ENCODE measurements around the gene ZDHHC13.
"Not testable (repeated sequence)": the region's sequence is repeated elsewhere in the genome, so short reads cannot be mapped to it uniquely, and the experiment has no call there.

ZDHHC13 gene

DNA sequence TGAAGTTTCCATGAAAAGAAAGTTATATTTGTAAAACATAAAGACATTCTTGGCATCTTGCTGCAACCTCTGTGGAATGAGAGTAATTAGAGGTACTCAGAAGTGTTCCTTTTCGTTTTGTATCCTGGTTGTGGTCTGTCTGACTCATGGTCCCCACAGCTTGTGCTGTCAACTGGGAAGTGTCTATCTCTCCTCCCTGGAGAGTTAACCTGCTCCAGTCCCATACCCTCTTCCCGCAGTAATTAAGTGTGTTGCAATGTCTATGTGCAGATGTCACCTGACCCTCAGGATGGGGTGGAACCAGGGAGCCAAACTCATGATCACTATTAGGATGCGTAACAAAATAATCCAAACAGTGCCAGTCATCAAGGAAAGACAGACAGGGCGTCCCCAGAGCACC is 23.0 kb upstream of the ZDHHC13 start:
- Histone ChIP-seq H3K4me3 (no peak overlapping the region), H3K27ac (no peak overlapping the region)

DNA sequence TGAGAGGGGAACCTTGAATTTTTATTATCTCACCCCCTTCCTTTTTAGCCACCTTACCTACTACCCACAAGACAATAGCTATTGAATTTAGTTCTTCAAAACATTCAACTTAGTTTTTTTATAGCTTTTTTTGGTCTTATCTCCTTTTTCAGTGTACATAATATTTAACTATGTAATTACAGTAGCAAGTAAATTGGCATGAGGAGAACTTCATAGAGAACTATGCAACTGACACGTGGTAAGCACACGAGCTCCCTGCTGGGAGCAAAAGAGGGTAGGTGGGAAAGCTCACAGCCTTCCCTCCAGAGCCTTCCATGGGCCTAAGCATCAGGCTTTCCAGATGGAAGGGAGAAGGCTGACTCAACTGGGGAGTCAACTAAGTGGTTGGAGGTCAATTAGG is 22.1 kb upstream of the ZDHHC13 start:
- Histone ChIP-seq H3K4me3 (no peak overlapping the region), H3K27ac (no peak overlapping the region)

DNA sequence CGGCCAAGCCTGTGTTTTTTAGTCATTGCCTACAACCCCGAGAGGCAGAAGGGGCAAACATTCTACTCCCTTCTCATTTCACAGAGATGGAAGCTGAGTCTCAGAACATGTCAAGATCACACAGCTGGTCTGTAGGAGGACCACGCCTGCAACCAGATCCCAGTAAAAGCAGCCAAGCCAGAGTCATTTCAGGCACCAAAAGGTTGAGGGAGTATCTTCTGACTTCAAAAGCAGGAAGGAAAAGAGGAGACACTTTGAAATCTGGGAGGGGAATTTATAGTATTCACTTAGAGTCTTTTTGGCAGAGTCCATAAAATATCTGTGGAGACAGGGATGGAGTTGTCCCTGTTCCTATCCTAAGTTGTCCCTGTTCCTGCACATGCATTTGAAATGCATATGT is 17.9 kb upstream of the ZDHHC13 start:
- no peak overlapping the region for H3K27ac ChIP-seq
- no peak overlapping the region for H3K4me3 ChIP-seq

DNA sequence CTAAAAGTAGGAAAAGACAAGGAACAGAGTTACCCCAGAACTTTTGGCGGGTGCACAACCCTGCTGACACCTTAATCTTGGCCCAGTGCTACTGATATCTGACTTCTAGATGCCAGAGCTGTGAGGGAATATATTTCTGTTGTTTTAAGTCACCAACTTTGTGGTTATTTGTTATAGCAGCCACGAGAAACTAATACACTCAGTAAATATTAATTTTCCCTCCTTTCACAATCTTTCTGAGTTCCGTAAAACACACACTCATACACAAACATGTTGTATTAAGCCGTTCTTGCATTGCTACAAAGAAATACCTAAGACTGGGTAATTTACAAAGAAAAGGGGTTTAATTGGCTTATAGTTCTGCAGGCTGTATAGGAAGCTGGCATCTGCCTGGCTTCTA is 16.1 kb upstream of the ZDHHC13 start:
- H3K4me3 ChIP-seq: no peak overlapping the region
- H3K27ac ChIP-seq: no peak overlapping the region

DNA sequence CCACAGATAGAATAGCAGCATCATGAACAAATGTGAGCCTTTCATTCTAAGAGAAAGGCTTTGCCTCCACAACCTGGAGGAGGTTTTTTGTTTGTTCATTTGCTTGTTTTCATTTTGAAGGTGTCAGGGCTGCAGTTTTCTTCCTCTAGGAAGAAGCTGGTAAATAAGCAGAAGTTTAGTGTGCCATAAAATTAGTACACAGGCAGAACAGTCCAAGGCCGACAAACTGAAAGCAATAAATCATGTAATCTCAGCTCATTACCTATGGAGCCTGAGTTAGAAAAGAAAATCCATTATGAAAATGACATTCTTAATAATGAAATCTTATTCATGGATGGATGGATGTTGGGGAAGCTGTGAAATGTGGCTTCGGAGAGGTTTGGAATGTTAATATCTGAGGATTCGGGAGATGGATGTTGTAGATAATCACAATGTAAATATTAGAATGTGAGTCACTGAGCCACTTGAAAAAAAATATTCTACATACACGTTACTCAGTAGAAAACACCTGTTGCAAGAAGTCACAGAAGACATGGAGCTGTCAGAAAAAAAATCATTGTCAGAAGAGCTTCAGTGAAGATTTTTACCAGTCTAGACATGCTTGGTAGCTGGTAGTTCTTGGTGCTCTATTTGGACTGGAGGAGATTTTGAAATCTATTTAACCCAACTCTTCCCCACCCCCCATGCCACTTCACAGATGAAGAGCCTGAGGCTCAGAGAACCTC is 15.0 kb upstream of the ZDHHC13 start:
- no peak overlapping the region for H3K27ac ChIP-seq
- H3K4me3 ChIP-seq: no peak overlapping the region

DNA sequence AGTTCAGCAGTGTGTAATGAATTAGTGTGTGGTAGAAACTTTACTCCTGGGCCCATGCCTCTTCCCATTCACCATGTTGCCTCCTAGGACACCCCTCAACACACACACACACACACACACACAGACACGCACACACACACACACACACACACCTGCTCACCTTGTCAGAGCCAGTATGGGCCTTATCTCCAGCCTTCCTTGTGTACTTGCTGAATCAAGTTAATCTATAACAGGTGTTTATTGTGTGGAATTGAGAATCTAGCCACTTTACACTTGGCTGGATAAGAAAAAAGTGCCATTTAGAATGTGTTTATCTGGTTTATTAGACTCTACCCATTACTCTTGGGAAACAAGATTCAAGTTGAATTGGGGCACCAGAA is 14.5 kb upstream of the ZDHHC13 start:
- Histone ChIP-seq H3K27ac (peak overlapping the region in 1 of 21 experiments; percentile 37), H3K4me3 (no peak overlapping the region)

DNA sequence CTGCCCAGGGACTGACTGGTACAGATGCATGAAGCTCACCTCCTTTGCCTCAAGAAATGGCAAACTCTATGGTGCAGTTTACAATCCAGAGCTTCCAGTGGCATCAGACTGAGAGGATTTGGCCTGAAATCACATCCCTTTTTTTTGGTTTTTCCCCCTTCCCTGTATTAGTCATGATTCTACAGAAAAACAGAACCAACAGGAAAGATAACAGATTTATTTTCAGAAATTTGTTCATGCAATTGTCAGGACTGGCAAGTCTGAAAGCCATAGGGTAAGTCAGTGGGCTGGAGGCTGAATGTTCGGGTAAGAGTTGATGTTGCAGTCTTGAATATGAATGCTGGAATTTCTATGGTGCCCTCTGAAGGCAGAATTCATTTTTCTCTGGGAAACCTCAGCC is 12.0 kb upstream of the ZDHHC13 start:
- Histone ChIP-seq H3K27ac (no peak overlapping the region), H3K4me3 (no peak overlapping the region)

DNA sequence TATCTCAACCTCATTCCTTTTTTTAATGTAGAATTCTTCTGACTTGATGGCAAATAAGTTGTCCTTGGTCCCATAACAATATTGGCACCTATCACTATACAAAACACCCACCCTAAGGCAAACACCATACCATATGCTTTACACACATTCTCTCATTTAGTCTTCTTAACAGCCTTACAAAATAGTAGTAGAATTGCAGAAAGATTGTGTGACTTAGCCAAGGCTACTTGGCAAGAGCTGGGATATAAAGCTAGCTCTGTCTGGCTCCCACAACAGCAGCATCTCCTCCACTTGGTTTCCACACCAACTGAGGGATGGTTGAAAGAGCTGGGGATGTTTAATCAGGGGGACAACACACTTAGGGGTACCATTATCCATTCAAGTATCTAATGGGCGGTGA is 9.8 kb upstream of the ZDHHC13 start:
- H3K4me3 ChIP-seq: no peak overlapping the region
- no peak overlapping the region for H3K27ac ChIP-seq

DNA sequence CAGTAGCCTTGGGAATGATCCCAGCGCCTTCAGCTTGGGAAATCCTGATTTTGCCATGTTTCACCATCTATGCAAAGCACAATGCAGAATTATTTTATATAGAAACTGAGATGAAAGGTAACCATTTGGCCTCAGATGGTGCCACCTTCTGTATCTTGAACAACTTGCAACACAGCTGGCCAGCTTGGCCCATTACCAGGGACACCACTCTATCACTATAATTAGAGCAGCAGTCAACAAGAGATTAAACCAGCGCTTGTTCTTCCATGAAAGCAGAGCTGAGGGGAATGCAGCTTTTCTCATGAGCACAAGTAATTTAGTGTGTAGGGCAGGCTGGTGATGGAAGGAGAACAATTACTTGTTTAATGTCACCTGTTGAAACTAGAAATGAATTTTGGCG is 6.7 kb upstream of the ZDHHC13 start:
- Histone ChIP-seq H3K4me3 (no peak overlapping the region), H3K27ac (no peak overlapping the region)

DNA sequence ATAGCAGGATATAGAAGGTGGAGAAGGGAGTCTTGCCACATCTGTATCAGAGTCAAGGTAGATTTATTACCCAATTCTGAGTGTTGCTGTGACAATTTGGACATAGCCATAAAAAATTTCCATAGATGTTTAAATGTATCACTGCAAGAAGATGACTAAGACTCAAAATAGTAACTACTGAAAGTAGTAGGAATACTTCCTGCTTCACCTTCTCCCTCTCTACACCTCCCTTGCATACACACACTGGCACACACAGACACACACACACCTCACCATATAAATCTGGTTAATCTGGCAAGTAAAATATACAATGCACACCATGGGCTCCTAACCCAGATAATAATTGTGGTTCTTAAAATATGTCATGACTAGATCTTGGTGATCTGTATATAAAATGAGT is 5.2 kb upstream of the ZDHHC13 start:
- H3K27ac ChIP-seq: no peak overlapping the region
- H3K4me3 ChIP-seq: no peak overlapping the region

DNA sequence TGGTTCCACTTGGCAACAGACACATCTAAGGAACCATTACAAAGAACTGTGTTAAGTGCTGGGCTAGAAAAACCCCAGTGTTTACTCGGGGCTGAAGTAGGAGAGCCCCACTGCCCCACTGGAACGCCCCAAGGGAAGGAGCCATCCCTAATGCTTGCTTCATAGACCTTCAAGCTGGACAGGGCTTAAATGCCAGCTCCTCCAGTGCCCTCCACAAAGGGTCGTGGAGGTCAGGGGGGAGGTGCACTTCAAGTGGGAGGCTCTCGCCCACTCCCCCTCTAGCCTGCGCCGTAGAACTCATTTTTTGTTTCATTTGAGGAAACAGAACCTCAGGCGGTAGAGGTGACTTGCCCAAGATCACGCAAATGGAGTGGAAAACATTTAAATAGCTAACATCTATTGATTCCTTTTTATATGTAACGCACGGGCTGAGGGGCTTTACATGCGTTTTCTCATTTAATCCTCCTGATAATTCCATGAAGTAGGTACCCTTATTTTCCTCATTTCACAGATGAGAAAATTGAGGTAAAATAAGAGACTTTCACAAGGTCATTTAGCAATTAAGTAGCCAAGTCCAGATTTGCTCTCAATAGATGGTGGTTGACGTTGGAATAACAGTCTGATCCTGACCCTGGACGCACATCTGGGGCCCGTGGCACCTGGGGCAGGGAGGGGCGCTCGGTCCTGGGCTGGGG is 545 bp upstream of the ZDHHC13 start:
- Histone ChIP-seq H3K27ac (peak overlapping the region in 11 of 21 experiments; percentile 77 to 91 (median 87)), H3K4me3 (peak overlapping the region; percentile 49 to 97 (median 77))

DNA sequence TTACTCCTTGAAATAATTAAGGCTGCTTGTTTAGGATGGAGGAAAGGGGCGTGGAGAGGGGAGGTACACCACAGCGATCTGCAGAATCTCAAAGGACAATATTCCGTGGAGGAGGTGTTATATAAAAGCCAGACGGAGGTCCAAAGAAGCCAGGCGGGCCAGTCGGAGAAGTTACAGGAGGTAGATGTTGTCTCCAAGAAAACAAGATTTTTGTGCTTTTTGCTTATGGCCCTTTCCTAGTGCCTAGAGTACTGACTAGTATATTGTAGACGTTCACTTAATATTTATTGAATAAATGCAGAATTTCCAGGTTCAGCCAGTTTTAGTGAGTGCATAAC is 761 bp downstream of the ZDHHC13 start:
- peak overlapping the region in 12 of 21 experiments; percentile 75 to 92 (median 88) for H3K27ac ChIP-seq
- peak overlapping the region; percentile 49 to 97 (median 77) for H3K4me3 ChIP-seq

DNA sequence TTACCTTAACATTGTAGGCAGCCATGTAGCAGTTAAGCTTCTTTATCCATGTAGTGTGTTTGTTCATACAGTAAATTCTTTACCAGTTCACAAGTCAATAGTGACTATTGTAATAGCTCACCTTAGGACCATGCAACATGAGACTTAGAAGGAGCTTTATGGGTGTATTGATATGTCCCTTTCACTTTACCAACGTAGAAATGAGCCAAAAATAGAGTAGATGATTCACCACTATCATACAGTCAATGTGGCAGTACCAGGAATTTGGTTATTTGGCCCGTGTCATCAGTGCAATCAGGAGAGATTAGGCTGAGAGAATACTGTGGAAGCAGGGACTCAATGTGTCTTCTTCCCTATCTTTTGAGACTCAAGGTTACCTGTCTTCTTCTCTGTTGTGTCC is 4.7 kb downstream of the ZDHHC13 start:
- H3K27ac ChIP-seq: no peak overlapping the region
- no peak overlapping the region for H3K4me3 ChIP-seq

DNA sequence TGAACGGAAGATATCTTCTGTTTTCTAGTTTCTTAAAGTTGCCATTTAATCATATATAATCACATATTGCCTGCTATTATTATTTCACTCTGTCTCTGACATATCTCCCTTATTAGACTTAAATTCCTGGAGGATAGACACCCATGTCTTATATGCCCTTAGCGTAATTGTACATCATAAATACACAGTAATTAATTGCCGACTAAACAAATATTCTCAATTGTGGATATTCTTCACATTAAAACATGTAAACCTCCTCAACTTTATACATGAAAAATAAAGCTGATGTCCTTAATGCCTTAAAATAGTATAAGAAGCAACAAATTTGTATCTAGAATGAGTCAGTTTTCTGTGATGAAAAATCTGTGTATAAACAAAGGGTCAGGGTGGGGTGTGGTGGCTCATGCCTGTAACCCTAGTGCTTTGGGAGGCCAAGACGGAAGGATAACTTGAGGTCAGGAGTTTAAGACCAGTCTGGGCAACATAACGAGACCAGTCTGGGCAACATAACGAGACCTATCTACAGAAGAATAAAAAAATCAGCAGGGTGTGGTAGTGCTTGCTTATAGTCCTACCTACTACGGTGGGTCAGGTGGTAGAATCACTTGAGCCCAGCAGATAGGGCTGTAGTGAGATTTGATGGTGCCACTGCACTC is 6.1 kb downstream of the ZDHHC13 start:
- no peak overlapping the region for H3K27ac ChIP-seq
- no peak overlapping the region for H3K4me3 ChIP-seq

DNA sequence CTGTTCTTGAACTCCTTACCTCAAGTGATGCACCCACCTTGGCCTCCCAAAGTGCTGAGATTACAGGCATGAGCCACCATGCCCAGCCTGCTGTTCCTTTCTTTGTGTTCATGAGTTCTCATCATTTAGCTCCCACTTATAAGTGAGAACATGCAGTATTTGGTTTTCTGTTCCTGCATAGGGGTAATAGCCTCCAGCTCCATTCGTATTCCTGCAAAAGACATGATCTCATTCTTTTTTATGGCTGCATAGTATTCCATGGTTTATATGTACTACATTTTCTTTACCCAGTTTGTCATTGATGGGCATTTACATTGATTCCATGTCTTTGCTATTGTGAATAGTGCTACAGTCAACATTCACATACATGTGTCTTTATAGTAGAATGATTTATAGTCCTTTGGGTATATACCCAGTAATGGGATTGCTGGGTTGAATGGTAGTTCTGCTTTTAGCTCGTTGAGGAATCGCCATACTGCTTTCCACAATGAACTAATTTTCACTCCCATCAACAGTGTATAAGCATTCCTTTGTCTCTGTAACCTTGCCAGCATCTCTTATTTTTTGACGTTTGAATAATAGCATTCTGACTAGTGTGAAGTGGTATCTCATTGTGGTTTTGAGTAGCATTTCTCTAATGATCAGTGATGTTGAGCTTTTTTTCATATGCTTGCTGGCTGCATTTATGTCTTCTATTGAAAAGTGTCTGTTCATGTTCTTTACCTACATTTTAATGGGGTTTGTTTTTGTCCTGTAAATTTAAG is 9.8 kb downstream of the ZDHHC13 start:
- H3K27ac ChIP-seq, H3K4me3 ChIP-seq: not testable (repeated sequence)

DNA sequence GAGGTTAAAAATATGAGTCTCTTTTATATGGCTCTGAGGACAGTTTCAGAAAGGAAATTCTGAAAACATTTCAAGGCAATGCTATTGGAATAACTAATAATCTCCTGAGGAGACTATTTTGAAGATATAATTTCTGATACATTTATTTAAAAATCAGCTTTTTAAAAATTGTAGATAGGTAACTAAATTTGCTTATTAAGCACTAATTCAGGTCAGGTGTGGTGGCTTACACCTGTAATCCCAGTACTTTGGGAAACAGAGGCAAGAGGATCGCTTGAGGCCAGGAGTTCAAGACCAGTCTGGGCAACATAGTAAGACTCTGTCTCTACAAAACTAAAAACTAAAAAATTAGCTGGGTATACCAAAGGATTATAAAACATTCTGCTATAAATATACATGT is 17.0 kb downstream of the ZDHHC13 start:
- no peak overlapping the region for H3K4me3 ChIP-seq
- no peak overlapping the region for H3K27ac ChIP-seq

DNA sequence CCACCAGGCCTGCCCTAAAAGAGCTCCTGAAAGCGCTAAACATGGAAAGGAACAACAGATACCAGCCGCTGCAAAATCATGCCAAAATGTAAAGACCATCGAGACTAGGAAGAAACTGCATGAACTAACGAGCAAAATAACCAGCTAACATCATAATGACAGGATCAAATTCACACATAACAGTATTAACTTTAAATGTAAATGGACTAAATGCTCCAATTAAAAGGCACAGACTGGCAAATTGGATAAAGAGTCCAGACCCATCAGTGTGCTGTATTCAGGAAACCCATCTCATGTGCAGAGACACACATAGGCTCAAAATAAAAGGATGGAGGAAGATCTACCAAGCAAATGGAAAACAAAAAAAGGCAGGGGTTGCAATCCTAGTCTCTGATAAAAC is 19.9 kb downstream of the ZDHHC13 start:
- H3K4me3 ChIP-seq, H3K27ac ChIP-seq: not testable (repeated sequence)

DNA sequence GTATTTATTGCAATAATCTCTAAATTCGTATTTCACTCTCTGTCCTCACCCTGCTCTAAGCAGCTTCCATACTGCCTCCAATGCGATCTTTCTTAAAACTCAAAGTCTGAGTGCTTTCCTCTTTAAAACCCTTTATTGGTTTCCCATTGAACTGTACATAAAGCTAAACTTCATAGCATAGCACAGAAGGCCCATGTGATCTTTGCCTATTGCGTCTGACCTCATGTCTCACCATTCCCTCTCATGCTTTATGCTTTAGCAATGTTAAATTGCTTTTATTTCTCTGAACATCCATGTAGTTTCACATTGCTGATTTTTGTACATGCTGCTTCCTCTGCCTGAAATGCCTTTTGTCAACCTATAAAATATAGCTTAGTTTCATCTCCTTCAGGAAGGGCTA is 28.4 kb downstream of the ZDHHC13 start:
- no peak overlapping the region for H3K4me3 ChIP-seq
- H3K27ac ChIP-seq: no peak overlapping the region

DNA sequence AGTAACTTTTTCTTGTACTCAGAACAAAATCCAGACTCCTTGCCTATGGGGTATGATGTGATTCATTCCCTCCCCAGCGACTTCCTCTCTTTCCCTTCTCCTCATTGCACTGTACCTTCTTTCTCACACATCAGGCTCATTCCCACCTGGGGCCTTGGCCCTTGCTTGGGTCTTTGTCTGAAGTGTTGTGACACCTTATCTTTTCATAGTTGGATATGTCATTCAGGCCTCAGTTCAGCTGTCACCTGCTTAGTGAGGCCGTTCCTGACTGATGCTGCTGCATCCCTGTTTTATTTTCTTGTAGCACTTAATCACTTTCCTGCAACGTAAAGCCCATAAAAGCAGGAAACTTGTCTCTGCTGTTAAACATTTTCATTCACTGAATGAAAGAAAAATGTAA is 39.9 kb downstream of the ZDHHC13 start:
- H3K4me3 ChIP-seq: no peak overlapping the region
- H3K27ac ChIP-seq: no peak overlapping the region

DNA sequence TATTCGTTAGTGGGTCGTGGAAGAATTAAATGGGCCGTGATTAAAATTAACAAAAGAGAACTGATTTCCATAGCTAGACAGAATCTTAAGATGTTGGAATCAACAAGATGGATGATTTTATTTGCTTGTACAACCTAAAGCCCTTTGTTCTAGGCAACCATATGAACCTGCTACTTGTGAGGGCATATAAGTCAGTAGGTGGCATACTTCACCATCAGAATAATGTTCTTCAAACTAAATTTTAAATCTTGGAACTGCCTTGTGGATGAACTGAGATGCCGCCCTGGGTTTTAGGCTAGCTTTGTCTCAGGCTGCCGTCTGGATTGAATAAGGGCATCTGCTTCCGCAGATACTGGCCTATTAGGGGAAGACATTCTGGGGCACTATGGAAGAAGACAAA is 43.9 kb downstream of the ZDHHC13 start:
- no peak overlapping the region for H3K4me3 ChIP-seq
- H3K27ac ChIP-seq: no peak overlapping the region

DNA sequence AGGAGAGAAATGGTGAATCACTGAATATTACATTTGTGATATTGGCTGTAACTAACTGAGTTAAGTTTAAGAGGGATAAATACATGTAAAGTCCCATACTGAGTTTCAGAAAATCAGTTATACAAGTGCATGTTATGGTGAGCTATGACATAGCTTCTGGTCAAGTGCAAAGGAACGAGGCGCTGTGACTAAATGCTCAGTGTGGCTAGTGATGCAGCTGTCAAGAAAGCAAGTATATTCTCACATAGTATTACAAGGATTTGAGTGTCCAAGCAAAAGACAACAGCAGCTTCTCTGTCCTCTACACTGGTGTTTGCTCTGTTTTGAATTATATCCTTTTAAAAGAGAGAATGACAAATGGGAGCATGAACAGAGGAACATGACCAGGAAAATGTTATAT is 44.7 kb downstream of the ZDHHC13 start:
- Histone ChIP-seq H3K4me3 (no peak overlapping the region), H3K27ac (no peak overlapping the region)
